Dendritic cell treated with granulocyte-macrophage colony-stimulating factor and Interleukin-4, amounts not matched to agents 40 ng/mL and 50 ng/mL, for 4 days (primary cell): ENCODE results near the gene ZNF649.

Experiments
- H3K27ac Mint-ChIP-seq: one replicate; pipeline ENCODE4 v1.8.0; 2022; ENCODE audit warnings: mild to moderate bottlenecking, mixed read lengths
- H3K27me3 Mint-ChIP-seq: one replicate; pipeline ENCODE4 v1.8.0; 2022; ENCODE audit warnings: mild to moderate bottlenecking, mixed read lengths
- H3K36me3 Mint-ChIP-seq: one replicate; pipeline ENCODE4 v1.8.0; 2022; ENCODE audit warnings: low read depth, mixed read lengths
- H3K4me1 Mint-ChIP-seq: one replicate; pipeline ENCODE4 v1.8.0; 2022; ENCODE audit warnings: low read depth, mixed read lengths
- H3K4me3 Mint-ChIP-seq: one replicate; pipeline ENCODE4 v1.8.0; 2022; ENCODE audit warnings: mild to moderate bottlenecking, moderate library complexity, mixed read lengths
- H3K9me3 Mint-ChIP-seq: one replicate; pipeline ENCODE4 v1.8.0; 2022; ENCODE audit warnings: mixed read lengths
- intact Hi-C: fragments of 100-400 bp; cut with micrococcal nuclease; formaldehyde crosslinking; loops from one replicate; pipeline ENCODE4 v1.15.0; 2022

Gene ZNF649

GRCh38 chr19:51904331-51905165, at the start of gene ZNF649:
TSS of gene ZNF649 (minus strand) at chr19:51905017. CDS start at chr19:51900107, 4,910 bp downstream.
- Mint-ChIP-seq H3K27ac (peak within 1 kb of the TSS; percentile 96), H3K4me1 (peaks cover 24% of the 10 kb centered on the region), H3K36me3 (peaks cover 73% of the 10 kb centered on the region), H3K27me3 (peaks cover 27% of the 10 kb centered on the region), H3K4me3 (peak within 1 kb of the TSS; percentile 95), H3K9me3 (peaks cover 80% of the 10 kb centered on the region)
- intact Hi-C loops: loop anchor here (1.0 kb wide), 1 partner anchor 23 kb away; the partner anchor contains the start of gene ZNF613

- peaks cover 93% of the 10 kb centered on the region for H3K9me3 Mint-ChIP-seq
- intact Hi-C loops: no loop called here
- no peak overlapping the region for H3K4me3 Mint-ChIP-seq
- peaks cover 15% of the 10 kb centered on the region for H3K36me3 Mint-ChIP-seq
- H3K27me3 Mint-ChIP-seq: no peaks in the 10 kb centered on the region
- H3K4me1 Mint-ChIP-seq: no peaks in the 10 kb centered on the region
- no peak overlapping the region for H3K27ac Mint-ChIP-seq
These were observed 44.2 kb upstream of the ZNF649 start for GRCh38 chr19:51948975-51949374.

- H3K27ac Mint-ChIP-seq: no peak overlapping the region
- H3K4me3 Mint-ChIP-seq: no peak overlapping the region
- no peaks in the 10 kb centered on the region for H3K27me3 Mint-ChIP-seq
- peaks cover 100% of the 10 kb centered on the region for H3K9me3 Mint-ChIP-seq
- intact Hi-C loops: no loop called here
- peaks cover 38% of the 10 kb centered on the region for H3K36me3 Mint-ChIP-seq
- no peaks in the 10 kb centered on the region for H3K4me1 Mint-ChIP-seq
These were observed 41.8 kb upstream of the ZNF649 start for GRCh38 chr19:51946602-51947001.

- Mint-ChIP-seq H3K36me3 (peaks cover 55% of the 10 kb centered on the region), H3K9me3 (peaks cover 100% of the 10 kb centered on the region), H3K27ac (no peak overlapping the region), H3K4me1 (no peaks in the 10 kb centered on the region), H3K4me3 (no peak overlapping the region), H3K27me3 (no peaks in the 10 kb centered on the region)
- intact Hi-C loops: no loop called here
These were observed 40.2 kb upstream of the ZNF649 start for GRCh38 chr19:51944798-51945552.

GRCh38 chr19:51938936-51939335, 34.1 kb upstream of the ZNF649 start:
- Mint-ChIP-seq H3K27me3 (no peaks in the 10 kb centered on the region), H3K4me1 (no peaks in the 10 kb centered on the region), H3K9me3 (peaks cover 100% of the 10 kb centered on the region)

GRCh38 chr19:51931921-51932320, 27.1 kb upstream of the ZNF649 start:
- Mint-ChIP-seq H3K4me1 (peaks cover 14% of the 10 kb centered on the region), H3K36me3 (peaks cover 98% of the 10 kb centered on the region), H3K27me3 (no peaks in the 10 kb centered on the region), H3K4me3 (no peak overlapping the region), H3K9me3 (peaks cover 74% of the 10 kb centered on the region), H3K27ac (no peak overlapping the region)
- intact Hi-C loops: loop anchor here (5.0 kb wide), 1 partner anchor 45 kb away; the partner anchor contains the start of gene ZNF577

More at GRCh38 chr19:51938936-51939335, 34.1 kb upstream of the ZNF649 start:
- no peak overlapping the region for H3K27ac Mint-ChIP-seq
- H3K36me3 Mint-ChIP-seq: peaks cover 100% of the 10 kb centered on the region
- intact Hi-C loops: no loop called here
- no peak overlapping the region for H3K4me3 Mint-ChIP-seq

- Mint-ChIP-seq H3K4me3 (peak overlapping the region; percentile 95), H3K27me3 (no peaks in the 10 kb centered on the region), H3K9me3 (peaks cover 72% of the 10 kb centered on the region), H3K27ac (peak overlapping the region; percentile 94), H3K36me3 (peaks cover 66% of the 10 kb centered on the region), H3K4me1 (peaks cover 21% of the 10 kb centered on the region)
- intact Hi-C loops: loop anchor here (1.0 to 5.0 kb wide), 2 partner anchors 23 to 79 kb away; partner anchors contain the start of genes ZNF615 and ZNF649
These were observed 23.0 kb upstream of the ZNF649 start for GRCh38 chr19:51927859-51928258.

- H3K27me3 Mint-ChIP-seq: no peaks in the 10 kb centered on the region
- peak within 1 kb of the TSS; percentile 95 for H3K4me3 Mint-ChIP-seq
- peaks cover 21% of the 10 kb centered on the region for H3K4me1 Mint-ChIP-seq
- peak within 1 kb of the TSS; percentile 94 for H3K27ac Mint-ChIP-seq
- intact Hi-C loops: loop anchor here (1.0 to 5.0 kb wide), 2 partner anchors 22 to 80 kb away; partner anchors contain the start of genes ZNF615 and ZNF649
- peaks cover 62% of the 10 kb centered on the region for H3K36me3 Mint-ChIP-seq
- peaks cover 77% of the 10 kb centered on the region for H3K9me3 Mint-ChIP-seq
These were observed 22.2 kb upstream of the ZNF649 start, which contains the start of gene ZNF613 for GRCh38 chr19:51926784-51927741. TSS of gene ZNF613 (plus strand) at chr19:51927472. CDS start at chr19:51936221, 8,749 bp downstream.

- Mint-ChIP-seq H3K4me1 (peaks cover 21% of the 10 kb centered on the region), H3K36me3 (peaks cover 58% of the 10 kb centered on the region), H3K27me3 (no peaks in the 10 kb centered on the region), H3K4me3 (peak overlapping the region; percentile 95), H3K27ac (peak overlapping the region; percentile 94), H3K9me3 (peaks cover 77% of the 10 kb centered on the region)
- intact Hi-C loops: loop anchor here (5.0 kb wide), 1 partner anchor 81 kb away; the partner anchor contains the start of gene ZNF615
These were observed 21.6 kb upstream of the ZNF649 start for GRCh38 chr19:51926426-51926783.

- H3K27me3 Mint-ChIP-seq: no peaks in the 10 kb centered on the region
- intact Hi-C loops: no loop called here
- peaks cover 95% of the 10 kb centered on the region for H3K9me3 Mint-ChIP-seq
- no peak overlapping the region for H3K27ac Mint-ChIP-seq
- H3K36me3 Mint-ChIP-seq: peaks cover 15% of the 10 kb centered on the region
- H3K4me3 Mint-ChIP-seq: no peak overlapping the region
- peaks cover 7% of the 10 kb centered on the region for H3K4me1 Mint-ChIP-seq
These were observed 17.1 kb upstream of the ZNF649 start for GRCh38 chr19:51921949-51922348.

- no peak overlapping the region for H3K27ac Mint-ChIP-seq
- H3K9me3 Mint-ChIP-seq: peaks cover 97% of the 10 kb centered on the region
- H3K4me3 Mint-ChIP-seq: no peak overlapping the region
- peaks cover 7% of the 10 kb centered on the region for H3K36me3 Mint-ChIP-seq
- intact Hi-C loops: no loop called here
- no peaks in the 10 kb centered on the region for H3K27me3 Mint-ChIP-seq
- H3K4me1 Mint-ChIP-seq: no peaks in the 10 kb centered on the region
These were observed 14.8 kb upstream of the ZNF649 start for GRCh38 chr19:51919606-51920005.

GRCh38 chr19:51916167-51916566, 11.3 kb upstream of the ZNF649 start:
- Mint-ChIP-seq H3K4me3 (no peak overlapping the region), H3K9me3 (peaks cover 94% of the 10 kb centered on the region), H3K4me1 (no peaks in the 10 kb centered on the region), H3K27me3 (no peaks in the 10 kb centered on the region), H3K36me3 (no peaks in the 10 kb centered on the region), H3K27ac (no peak overlapping the region)
- intact Hi-C loops: no loop called here

GRCh38 chr19:51915324-51915867, 10.6 kb upstream of the ZNF649 start:
- H3K27ac Mint-ChIP-seq: no peak overlapping the region
- H3K4me1 Mint-ChIP-seq: no peaks in the 10 kb centered on the region
- H3K27me3 Mint-ChIP-seq: no peaks in the 10 kb centered on the region
- H3K9me3 Mint-ChIP-seq: peaks cover 94% of the 10 kb centered on the region
- H3K36me3 Mint-ChIP-seq: no peaks in the 10 kb centered on the region
- intact Hi-C loops: no loop called here
- H3K4me3 Mint-ChIP-seq: no peak overlapping the region
